ENCODE measurements around the gene GNAS.

Gene GNAS

GRCh38 chr20:58889334-58889760 is 36.8 kb downstream of the GNAS start:
- no peak for DNase-seq (ENCODE audit: extremely low spot score)
- POLR2A ChIA-PET: interaction anchor here (0.6 to 1.5 kb wide), 6 partner anchors 11 to 439 kb away, joined by 3 to 5 read pairs (median 4); partner anchors contain the start of gene ATP5F1E
- no peak for TF ChIP-seq L3MBTL2 (conservative IDR thresholded peaks at IDR 0.05)
- no peak for TF ChIP-seq SP1 (IDR thresholded peaks at IDR 0.05)
- no peak for TF ChIP-seq TARDBP (IDR thresholded peaks at IDR 0.05)
- no peak for TF ChIP-seq SUZ12 (IDR thresholded peaks at IDR 0.05)
- TF ChIP-seq ZNF384 (IDR thresholded peaks at IDR 0.05): no peak
- TF ChIP-seq FOXM1 (IDR thresholded peaks at IDR 0.05; ENCODE audit: borderline replicate concordance): no peak
- TF ChIP-seq CTBP1 (IDR thresholded peaks at IDR 0.05; ENCODE audit: borderline replicate concordance): no peak
- no peak for TF ChIP-seq NFRKB (IDR thresholded peaks at IDR 0.05)
- TF ChIP-seq FOXK2 (IDR thresholded peaks at IDR 0.05): no peak
- no peak for TF ChIP-seq FOXA1 (IDR thresholded peaks at IDR 0.05)
- CTCF ChIA-PET: no interaction called here

DNA sequence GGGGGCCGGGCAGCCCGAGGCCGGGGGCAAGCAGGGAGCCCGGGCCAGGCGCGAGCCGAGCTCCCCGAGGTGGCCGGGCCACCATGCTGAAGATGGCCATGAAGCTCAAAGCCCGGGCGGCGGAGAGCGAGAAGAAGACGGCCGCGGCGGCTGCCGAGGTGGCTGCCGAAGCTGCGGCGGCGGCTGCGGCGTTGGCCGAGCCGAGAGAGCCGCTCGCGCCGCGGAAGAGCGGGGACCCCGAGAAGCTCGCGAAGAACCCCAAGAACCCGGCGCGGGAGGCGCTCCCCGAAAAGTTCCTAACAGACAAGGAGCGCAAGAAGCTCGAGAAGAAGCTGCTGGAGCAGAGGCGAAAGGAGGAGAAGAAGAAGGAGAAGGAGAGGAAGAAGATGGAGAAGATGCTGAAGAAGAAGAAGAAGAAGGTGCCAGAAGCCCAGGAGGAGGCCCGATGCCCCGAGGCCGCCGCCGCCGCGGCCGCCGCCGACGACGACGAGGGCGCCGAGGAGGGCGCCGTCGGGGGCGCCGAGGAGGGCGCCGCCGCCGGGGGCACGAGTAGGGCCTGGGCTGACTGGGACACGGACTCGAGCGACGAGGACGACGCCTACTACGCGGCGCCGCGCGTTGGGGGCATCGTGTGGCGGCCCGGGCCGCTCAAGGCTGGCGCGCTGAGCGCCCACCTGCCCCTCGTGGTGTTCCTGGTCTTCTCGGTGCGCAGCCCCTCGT is 37.4 kb downstream of the GNAS start:
- no peak for DNase-seq (ENCODE audit: extremely low spot score)
- POLR2A ChIA-PET: interaction anchor here (0.9 to 1.5 kb wide), 2 partner anchors 18 to 142 kb away, joined by 4 to 5 read pairs; partner anchors contain the start of gene ATP5F1E
- CTCF ChIA-PET: no interaction called here
- TF ChIP-seq SUZ12 (IDR thresholded peaks at IDR 0.05) (no peak), L3MBTL2 (conservative IDR thresholded peaks at IDR 0.05) (peak; percentile 68; the same call in 1 of the 2 replicates)

DNA sequence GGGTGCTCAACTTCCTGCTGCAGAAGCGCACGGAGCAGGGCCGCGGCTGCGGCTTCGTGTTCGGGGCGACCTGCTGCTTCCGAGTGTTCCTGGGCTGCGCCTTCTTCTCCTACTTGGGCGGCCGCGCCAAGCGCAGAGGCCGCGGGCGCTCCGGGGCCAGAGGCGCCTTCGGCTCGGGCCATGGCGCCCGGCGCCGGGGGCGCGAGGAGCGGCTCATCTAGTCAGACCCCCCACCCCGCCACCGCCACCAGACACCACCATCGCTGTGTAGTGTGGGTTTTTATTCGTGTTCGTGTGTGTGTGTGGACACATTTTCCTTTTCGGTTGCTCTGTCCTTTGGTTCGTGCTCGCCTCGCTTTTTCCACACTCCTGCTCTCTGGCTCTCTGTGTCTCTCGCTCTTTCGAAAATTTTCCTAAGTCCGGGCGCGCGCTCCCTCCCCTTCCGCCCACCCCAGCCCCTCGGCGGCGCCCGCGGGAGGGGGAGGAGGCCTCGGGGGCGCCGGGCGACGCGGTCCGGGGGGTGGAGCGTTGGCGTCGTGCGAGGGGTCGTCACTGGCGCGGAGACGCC is 38.1 kb downstream of the GNAS start:
- ChIA-PET POLR2A (interaction anchor here (0.9 to 1.1 kb wide), 3 partner anchors 90 to 150 kb away, joined by 3 to 5 read pairs (median 3); partner anchors contain the start of genes ATP5F1E and NELFCD), CTCF (no interaction called here)
- TF ChIP-seq ZNF384 (IDR thresholded peaks at IDR 0.05) (no peak), FOXK2 (IDR thresholded peaks at IDR 0.05) (no peak), L3MBTL2 (conservative IDR thresholded peaks at IDR 0.05) (peak; percentile 75)
- peak; percentile 36 for DNase-seq (ENCODE audit: extremely low spot score)

DNA sequence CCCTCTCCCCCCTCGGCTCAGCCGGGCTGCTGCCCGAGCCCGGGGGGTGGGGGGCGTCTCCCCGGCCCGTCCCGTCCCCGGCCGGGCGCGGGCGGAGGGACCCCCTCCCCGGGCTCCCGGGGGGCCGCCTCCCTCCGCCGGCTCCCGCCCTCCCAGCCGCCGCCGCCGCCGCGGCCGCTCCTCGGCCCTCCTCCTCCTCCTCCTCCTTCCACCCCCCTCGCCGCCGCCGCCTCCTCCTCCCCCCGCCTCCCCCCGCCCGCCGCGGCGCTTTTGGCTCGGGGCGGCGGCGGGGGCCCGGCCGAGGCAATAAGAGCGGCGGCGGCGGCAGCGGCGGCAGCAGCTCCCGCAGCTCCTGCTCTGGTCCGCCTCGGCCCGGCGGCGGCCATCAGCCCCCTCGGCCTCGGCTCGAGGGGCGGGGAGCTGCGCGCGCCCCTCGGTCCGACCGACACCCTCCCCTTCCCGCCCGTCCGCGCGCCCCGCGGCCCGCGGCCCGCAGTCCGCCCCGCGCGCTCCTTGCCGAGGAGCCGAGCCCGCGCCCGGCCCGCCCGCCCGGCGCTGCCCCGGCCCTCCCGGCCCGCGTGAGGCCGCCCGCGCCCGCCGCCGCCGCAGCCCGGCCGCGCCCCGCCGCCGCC is 38.7 kb downstream of the GNAS start:
- no peak for TF ChIP-seq NFRKB (IDR thresholded peaks at IDR 0.05)
- TF ChIP-seq HDGF (IDR thresholded peaks at IDR 0.05; ENCODE audit: borderline replicate concordance): no peak
- no peak for TF ChIP-seq ELF4 (IDR thresholded peaks at IDR 0.05)
- no peak for TF ChIP-seq SUZ12 (IDR thresholded peaks at IDR 0.05)
- TF ChIP-seq FOXK2 (IDR thresholded peaks at IDR 0.05): no peak
- TF ChIP-seq FOXM1 (IDR thresholded peaks at IDR 0.05; ENCODE audit: borderline replicate concordance): no peak
- TF ChIP-seq, protein P1, sequence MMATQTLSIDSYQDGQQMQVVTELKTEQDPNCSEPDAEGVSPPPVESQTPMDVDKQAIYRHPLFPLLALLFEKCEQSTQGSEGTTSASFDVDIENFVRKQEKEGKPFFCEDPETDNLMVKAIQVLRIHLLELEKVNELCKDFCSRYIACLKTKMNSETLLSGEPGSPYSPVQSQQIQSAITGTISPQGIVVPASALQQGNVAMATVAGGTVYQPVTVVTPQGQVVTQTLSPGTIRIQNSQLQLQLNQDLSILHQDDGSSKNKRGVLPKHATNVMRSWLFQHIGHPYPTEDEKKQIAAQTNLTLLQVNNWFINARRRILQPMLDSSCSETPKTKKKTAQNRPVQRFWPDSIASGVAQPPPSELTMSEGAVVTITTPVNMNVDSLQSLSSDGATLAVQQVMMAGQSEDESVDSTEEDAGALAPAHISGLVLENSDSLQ (IDR thresholded peaks at IDR 0.05): no peak
- no peak for TF ChIP-seq LEF1 (IDR thresholded peaks at IDR 0.05; ENCODE audit: borderline replicate concordance)
- TF ChIP-seq BHLHE40 (IDR thresholded peaks at IDR 0.05; ENCODE audit: borderline replicate concordance): no peak
- no peak for TF ChIP-seq L3MBTL2 (conservative IDR thresholded peaks at IDR 0.05)
- no peak for TF ChIP-seq SP1 (IDR thresholded peaks at IDR 0.05)
- no peak for TF ChIP-seq FOXA1 (IDR thresholded peaks at IDR 0.05)
- TF ChIP-seq ARNT (IDR thresholded peaks at IDR 0.05): no peak
- no peak for TF ChIP-seq TARDBP (IDR thresholded peaks at IDR 0.05)
- POLR2A ChIA-PET: interaction anchor here (0.9 to 1.1 kb wide), 2 partner anchors 90 to 150 kb away, joined by 3 read pairs; partner anchors contain the start of gene NELFCD
- CTCF ChIA-PET: no interaction called here
- peak; percentile 62 for DNase-seq (ENCODE audit: extremely low spot score)

DNA sequence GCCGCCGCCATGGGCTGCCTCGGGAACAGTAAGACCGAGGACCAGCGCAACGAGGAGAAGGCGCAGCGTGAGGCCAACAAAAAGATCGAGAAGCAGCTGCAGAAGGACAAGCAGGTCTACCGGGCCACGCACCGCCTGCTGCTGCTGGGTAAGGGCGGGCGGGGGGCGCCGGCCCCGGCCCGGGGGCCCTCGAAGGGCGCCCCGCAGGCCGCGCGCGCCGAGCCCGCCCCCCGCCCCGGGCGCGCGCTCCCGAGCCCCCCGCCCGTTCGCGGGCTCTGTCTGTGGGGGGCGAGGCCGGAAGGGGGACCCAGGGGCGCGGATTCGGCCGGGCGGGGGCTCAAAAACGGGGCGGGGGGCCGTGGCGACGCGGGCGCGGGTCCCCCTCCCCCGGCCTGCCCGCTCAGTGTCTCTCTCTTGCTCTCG is 39.2 kb downstream of the GNAS start:
- CTCF ChIA-PET: no interaction called here
- peak; percentile 25 for DNase-seq (ENCODE audit: extremely low spot score)
- TF ChIP-seq FOXM1 (IDR thresholded peaks at IDR 0.05; ENCODE audit: borderline replicate concordance): no peak
- no peak for TF ChIP-seq SUZ12 (IDR thresholded peaks at IDR 0.05)
- TF ChIP-seq, protein P1 (IDR thresholded peaks at IDR 0.05): no peak
- no peak for TF ChIP-seq CTBP1 (IDR thresholded peaks at IDR 0.05; ENCODE audit: borderline replicate concordance)
- TF ChIP-seq L3MBTL2 (conservative IDR thresholded peaks at IDR 0.05): no peak
- TF ChIP-seq ELF4 (IDR thresholded peaks at IDR 0.05): no peak
- TF ChIP-seq TARDBP (IDR thresholded peaks at IDR 0.05): no peak
- no peak for TF ChIP-seq HDGF (IDR thresholded peaks at IDR 0.05; ENCODE audit: borderline replicate concordance)
- no peak for TF ChIP-seq LEF1 (IDR thresholded peaks at IDR 0.05; ENCODE audit: borderline replicate concordance)
- no peak for TF ChIP-seq FOXK2 (IDR thresholded peaks at IDR 0.05)
- TF ChIP-seq NFRKB (IDR thresholded peaks at IDR 0.05): no peak
- no peak for TF ChIP-seq BHLHE40 (IDR thresholded peaks at IDR 0.05; ENCODE audit: borderline replicate concordance)
- no peak for TF ChIP-seq SP1 (IDR thresholded peaks at IDR 0.05)
- POLR2A ChIA-PET: interaction anchor here (0.5 to 1.1 kb wide), 3 partner anchors 16 to 149 kb away, joined by 3 read pairs; partner anchors contain the start of gene NELFCD

- CTCF ChIA-PET: no interaction called here
Observed at GRCh38 chr20:58892141-58892931, 39.8 kb downstream of the GNAS start.

More at GRCh38 chr20:58892141-58892931, 39.8 kb downstream of the GNAS start:
- POLR2A ChIA-PET: interaction anchor here (0.5 kb wide), 1 partner anchor 15 kb away, joined by 3 read pairs; no protein-coding TSS in a partner anchor
- no peak for TF ChIP-seq SUZ12 (IDR thresholded peaks at IDR 0.05)
- TF ChIP-seq SP1 (IDR thresholded peaks at IDR 0.05): no peak
- no peak for TF ChIP-seq HDGF (IDR thresholded peaks at IDR 0.05; ENCODE audit: borderline replicate concordance)
- TF ChIP-seq, protein P1 (IDR thresholded peaks at IDR 0.05): no peak
- no peak for TF ChIP-seq ARNT (IDR thresholded peaks at IDR 0.05)
- TF ChIP-seq ELF4 (IDR thresholded peaks at IDR 0.05): no peak
- TF ChIP-seq L3MBTL2 (conservative IDR thresholded peaks at IDR 0.05): peak; percentile 74
- no peak for TF ChIP-seq ZNF384 (IDR thresholded peaks at IDR 0.05)
- TF ChIP-seq FOXM1 (IDR thresholded peaks at IDR 0.05; ENCODE audit: borderline replicate concordance): no peak
- peak; percentile 69 for DNase-seq (ENCODE audit: extremely low spot score)
